ENCODE measurements around the gene SH2D6. TPM values are rescaled to one million over a fixed set of nuclear protein-coding genes. Genes with fewer than 3 reads are reported as not detected.
A peak's percentile ranks its signal among the peaks of the same experiment; 100 is the strongest.

SH2D6 gene
- total and polyA plus RNA-seq, 12 donors: 0.06 to 0.72 (median 0.51) TPM; not detected in 9

- intact Hi-C loops (cut with DNase I): loop anchor here in 9 of 10 donors (1.0 to 5.0 kb wide), 5 partner anchors 117 to 132 kb away; partner anchors contain the start of gene MAT2A (in 1 of the 9)
- no peaks in the 10 kb centered on the region for H3K36me3 ChIP-seq
- DNase-seq (peak; percentile 88 to 92), ATAC-seq (peak; percentile 74 to 86 (median 80))
- H3K4me1 ChIP-seq: peaks cover 15 to 43% (median 34%) of the 10 kb centered on the region in 9 donors
- 21 to 22% methylated on average over 22 of the region's 22 CpGs for WGBS, 2 donors
- peak overlapping the region; percentile 47 to 97 (median 83) for H3K27ac ChIP-seq
- H3K27me3 ChIP-seq: no peaks in the 10 kb centered on the region
- no peaks in the 10 kb centered on the region for H3K9me3 ChIP-seq
- peak overlapping the region in 6 of 10 donors; percentile 13 to 41 (median 28) for H3K4me3 ChIP-seq
- TF ChIP-seq CTCF (IDR thresholded peaks at IDR 0.05): peak; percentile 100
These were observed 2.2 kb downstream of the SH2D6 start for GRCh38 chr2:85420536-85421259.

GRCh38 chr2:85421260-85422071 lies 3.0 kb downstream of the SH2D6 start:
- no peak for DNase-seq
- intact Hi-C loops (cut with DNase I): loop anchor here in 8 of 10 donors (1.0 to 5.0 kb wide), 4 partner anchors 116 to 131 kb away; partner anchors contain the start of gene MAT2A (in 1 of the 8)
- H3K4me3 ChIP-seq: peak overlapping the region in 1 of 10 donors; percentile 41
- H3K36me3 ChIP-seq: no peaks in the 10 kb centered on the region
- no peaks in the 10 kb centered on the region for H3K9me3 ChIP-seq
- ATAC-seq: no peak
- 64 to 78% methylated on average over 13 of the region's 13 CpGs for WGBS, 2 donors
- TF ChIP-seq CTCF (IDR thresholded peaks at IDR 0.05): no peak
- H3K27me3 ChIP-seq: no peaks in the 10 kb centered on the region
- peaks cover 15 to 37% (median 34%) of the 10 kb centered on the region in 9 donors for H3K4me1 ChIP-seq
- H3K27ac ChIP-seq: peak overlapping the region; percentile 47 to 97 (median 83)

- 85 to 95% methylated on average over 2 of the region's 2 CpGs for WGBS, 2 donors
- Histone ChIP-seq H3K4me1 (peaks cover 15 to 37% (median 34%) of the 10 kb centered on the region in 9 donors), H3K27ac (peak overlapping the region in 4 of 10 donors; percentile 59 to 97 (median 84)), H3K9me3 (no peaks in the 10 kb centered on the region), H3K4me3 (no peak overlapping the region), H3K27me3 (no peaks in the 10 kb centered on the region), H3K36me3 (no peaks in the 10 kb centered on the region)
- ATAC-seq (no peak), DNase-seq (no peak)
- no peak for TF ChIP-seq CTCF (IDR thresholded peaks at IDR 0.05)
- intact Hi-C loops (cut with DNase I): loop anchor here in 2 of 10 donors (2.0 to 5.0 kb wide), 2 partner anchors 115 to 129 kb away; partner anchors contain the start of gene MAT2A (in 1 of the 2)
These were observed 3.6 kb downstream of the SH2D6 start for GRCh38 chr2:85422072-85422457.

- intact Hi-C loops (cut with DNase I): loop anchor here in 2 of 10 donors (2.0 to 5.0 kb wide), 2 partner anchors 114 to 127 kb away; partner anchors contain the start of gene MAT2A (in 1 of the 2)
- no peak for TF ChIP-seq CTCF (IDR thresholded peaks at IDR 0.05)
- H3K36me3 ChIP-seq: no peaks in the 10 kb centered on the region
- ATAC-seq (no peak), DNase-seq (no peak)
- no peak overlapping the region for H3K27ac ChIP-seq
- H3K4me1 ChIP-seq: peaks cover 12 to 42% (median 29%) of the 10 kb centered on the region in 9 donors
- H3K27me3 ChIP-seq: no peaks in the 10 kb centered on the region
- WGBS, 2 donors: 72 to 79% methylated on average over 5 of the region's 5 CpGs
- no peak overlapping the region for H3K4me3 ChIP-seq
- no peaks in the 10 kb centered on the region for H3K9me3 ChIP-seq
These were observed 5.0 kb downstream of the SH2D6 start for GRCh38 chr2:85423525-85423924.
